GM04504 (cell line): ENCODE results near the gene ACTN1.
A peak's percentile ranks its signal among the peaks of the same experiment; 100 is the strongest.

Experiments used
- DNase-seq: peaks from one replicate; pipeline ENCODE4 v3.0.0-alpha.2; 2012; ENCODE audit warnings: low read depth

Gene ACTN1

GRCh38 chr14:68916358-68916941, 62.7 kb downstream of the ACTN1 start:
- DNase-seq: no peak

DNA sequence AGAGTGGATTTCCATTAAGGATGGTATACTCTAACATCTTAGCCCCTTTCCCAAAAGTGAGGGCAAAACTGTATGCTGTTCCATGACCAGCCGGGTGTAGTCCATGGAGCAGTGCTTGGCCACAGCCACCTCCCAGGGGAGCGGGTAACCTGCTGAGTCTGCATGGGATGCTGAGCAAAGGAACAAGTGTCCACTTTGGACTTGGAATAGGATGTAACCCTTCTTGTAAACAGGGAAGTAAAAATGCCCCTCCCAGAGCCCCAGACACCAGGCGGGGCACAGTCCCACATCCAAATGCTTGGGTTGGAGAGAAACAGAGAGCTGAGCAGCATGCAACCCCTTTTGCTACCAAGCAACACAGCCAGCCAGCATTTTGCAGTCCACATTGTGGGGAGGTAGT, 65.6 kb downstream of the ACTN1 start:
- DNase-seq: no peak

GRCh38 chr14:68911594-68912227, 67.4 kb downstream of the ACTN1 start:
- peak; percentile 45 for DNase-seq

GRCh38 chr14:68910540-68910939, 68.6 kb downstream of the ACTN1 start:
- DNase-seq: no peak

GRCh38 chr14:68908803-68909202, 70.3 kb downstream of the ACTN1 start:
- DNase-seq: no peak

- DNase-seq: no peak
Observed at GRCh38 chr14:68908201-68908600, 70.9 kb downstream of the ACTN1 start.

GRCh38 chr14:68906439-68906838, 72.7 kb downstream of the ACTN1 start:
- no peak for DNase-seq

GRCh38 chr14:68905107-68905895, 73.8 kb downstream of the ACTN1 start:
- no peak for DNase-seq

- no peak for DNase-seq
Observed at GRCh38 chr14:68902357-68902756, 76.7 kb downstream of the ACTN1 start.

DNA sequence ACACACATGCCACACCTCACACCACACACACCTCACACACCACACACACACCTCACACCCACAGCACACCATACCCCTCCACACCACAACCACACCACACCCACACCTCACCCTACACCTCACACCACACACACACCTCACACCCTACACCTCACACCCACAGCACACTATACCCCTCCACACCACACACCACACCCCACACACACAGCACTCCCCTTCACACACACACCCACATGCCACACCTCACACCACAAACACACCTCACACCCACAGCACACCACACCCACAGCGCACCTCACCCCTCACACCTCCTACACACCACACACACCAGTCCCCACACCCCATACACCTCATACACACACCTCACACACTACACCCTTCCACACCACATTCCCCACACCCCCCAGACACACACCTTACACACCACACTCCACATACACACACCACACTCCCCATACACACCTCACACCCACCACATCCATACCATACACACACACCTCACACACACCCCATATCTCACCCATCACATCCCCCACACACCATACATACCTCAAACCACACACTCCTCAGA, 80.0 kb downstream of the ACTN1 start:
- no peak for DNase-seq

GRCh38 chr14:68898248-68899032, 80.7 kb downstream of the ACTN1 start:
- DNase-seq: no peak

GRCh38 chr14:68897559-68898155, 81.4 kb downstream of the ACTN1 start:
- DNase-seq: no peak

DNA sequence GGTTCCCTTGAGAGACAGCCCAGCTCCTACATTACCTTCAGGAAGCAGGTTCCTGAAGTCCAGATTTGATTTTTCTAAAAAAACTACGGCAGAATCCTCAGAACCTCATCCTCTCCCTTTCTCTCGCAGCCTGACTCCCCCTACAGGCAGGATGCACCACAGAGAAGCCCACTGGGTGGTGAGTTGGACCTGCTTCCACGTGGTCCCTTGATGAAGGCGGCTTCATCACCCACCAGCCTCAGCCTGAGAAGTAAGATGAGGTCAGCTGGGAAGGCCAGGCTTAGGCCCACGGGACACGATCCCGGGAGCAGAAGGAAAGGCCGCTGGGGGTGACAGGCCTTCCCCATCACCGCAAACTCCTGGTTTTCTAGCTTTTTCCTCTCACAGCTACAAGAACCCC, 83.0 kb downstream of the ACTN1 start:
- no peak for DNase-seq

GRCh38 chr14:68894802-68895703, 84.0 kb downstream of the ACTN1 start:
- no peak for DNase-seq

- no peak for DNase-seq
Observed at GRCh38 chr14:68894123-68894522, 85.0 kb downstream of the ACTN1 start.

GRCh38 chr14:68893566-68893965, 85.5 kb downstream of the ACTN1 start:
- DNase-seq: no peak

DNA sequence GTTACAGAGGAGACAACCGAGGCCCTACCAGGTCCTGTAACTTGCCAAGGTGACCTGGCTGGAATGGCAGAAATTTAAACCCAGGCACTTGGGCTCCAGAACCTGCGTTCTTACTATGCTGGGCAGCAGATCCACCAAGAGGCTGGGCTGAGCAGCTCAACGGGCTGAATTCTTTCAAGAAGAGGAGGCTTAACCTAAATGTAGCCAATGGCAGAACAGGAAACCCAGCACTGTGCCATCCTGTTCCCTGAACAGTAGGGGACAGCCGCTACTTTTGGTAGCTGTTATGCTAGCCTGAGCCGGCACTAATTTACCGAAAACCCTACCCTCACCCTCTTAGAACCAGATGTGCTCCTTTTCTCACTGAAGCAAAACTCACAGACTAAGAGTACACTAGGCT, 86.1 kb downstream of the ACTN1 start:
- DNase-seq: no peak

DNA sequence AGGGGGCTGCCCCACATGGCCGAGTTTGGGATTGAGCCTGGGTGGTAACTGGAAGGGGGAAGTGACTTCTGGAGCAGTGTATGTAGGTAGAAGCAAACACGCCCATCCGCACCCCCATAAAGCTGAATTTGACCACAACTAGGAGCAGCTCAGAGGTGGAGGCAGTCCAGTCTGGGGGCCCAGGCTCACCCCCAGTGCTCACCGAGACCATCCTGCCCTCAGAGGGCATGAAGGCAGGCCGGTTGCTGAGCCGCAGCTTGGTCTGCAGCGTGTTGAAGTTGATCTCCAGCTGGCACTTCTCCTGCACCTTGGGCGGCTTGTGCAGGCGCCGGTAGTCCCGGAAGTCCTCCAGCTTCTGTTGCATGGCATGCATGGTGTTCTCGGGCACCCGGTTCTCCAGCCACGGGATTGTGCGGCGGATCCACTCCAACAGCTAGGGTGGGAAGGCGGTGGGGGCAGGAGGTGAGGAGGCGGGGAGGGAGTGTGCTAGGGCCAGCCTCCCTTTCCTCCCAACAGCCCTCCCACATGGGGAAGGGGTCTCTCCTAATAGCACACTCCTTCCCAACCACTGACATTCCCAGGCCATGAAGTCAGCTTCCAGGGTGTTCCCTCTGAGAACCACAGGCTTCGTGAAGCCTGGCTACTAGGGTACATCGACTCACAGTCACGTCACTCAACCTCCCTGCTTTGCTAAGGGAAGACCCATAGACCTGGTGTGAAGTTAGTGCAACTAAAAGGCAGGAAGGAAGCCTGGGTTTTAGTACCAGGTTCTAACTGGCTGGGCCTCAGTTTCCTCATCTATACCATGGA, 87.0 kb downstream of the ACTN1 start:
- DNase-seq: no peak

- no peak for DNase-seq
Observed at GRCh38 chr14:68890173-68890931, 88.8 kb downstream of the ACTN1 start.
